OCI-M2 (cell line): ENCODE measurements around the gene EID2.
A peak's percentile ranks its signal among the peaks of the same experiment; 100 is the strongest.

Experiments used
- DNase-seq: peaks from one replicate; lab custom pipeline; 2025; ENCODE audit not compliant: unreplicated experiment; lab: John Stamatoyannopoulos, UW

EID2 gene

GRCh38 chr19:39539165-39539517 is 820 bp downstream of the EID2 start:
- DNase-seq, result no peak

- DNase-seq, result no peak
These were observed 6.2 kb downstream of the EID2 start for GRCh38 chr19:39533791-39534190.

- no peak for DNase-seq
These were observed 6.9 kb downstream of the EID2 start for GRCh38 chr19:39533003-39533512.

- DNase-seq, result peak; percentile 99
These were observed 7.5 kb downstream of the EID2 start, which contains the start of gene EID2B for GRCh38 chr19:39532233-39533002. Gene EID2B, minus strand, starts transcription at chr19:39532852. Its CDS starts 50 bp downstream, at chr19:39532802.

- no peak for DNase-seq
These were observed 8.1 kb downstream of the EID2 start for GRCh38 chr19:39531834-39532232.

- no peak for DNase-seq
These were observed 14.8 kb downstream of the EID2 start for GRCh38 chr19:39525205-39525604.

GRCh38 chr19:39524495-39524894 is 15.5 kb downstream of the EID2 start:
- no peak for DNase-seq

- DNase-seq, result no peak
These were observed 19.1 kb downstream of the EID2 start for GRCh38 chr19:39520541-39521484.

- no peak for DNase-seq
These were observed 21.0 kb downstream of the EID2 start for GRCh38 chr19:39518975-39519374.

GRCh38 chr19:39518458-39518857 is 21.5 kb downstream of the EID2 start:
- DNase-seq, result no peak

GRCh38 chr19:39517432-39517831 is 22.5 kb downstream of the EID2 start:
- DNase-seq, result no peak

- DNase-seq, result no peak
These were observed 23.7 kb downstream of the EID2 start for GRCh38 chr19:39516270-39516669.

GRCh38 chr19:39515551-39516191 is 24.3 kb downstream of the EID2 start:
- DNase-seq, result no peak

- no peak for DNase-seq
These were observed 25.0 kb downstream of the EID2 start, which contains the start of gene SELENOV for GRCh38 chr19:39514840-39515550. Gene SELENOV, plus strand, starts transcription at chr19:39515139. Its CDS starts 74 bp downstream, at chr19:39515213.

- no peak for DNase-seq
These were observed 27.0 kb downstream of the EID2 start for GRCh38 chr19:39512988-39513387.

- DNase-seq, result no peak
These were observed 30.7 kb downstream of the EID2 start for GRCh38 chr19:39509233-39509632.

- DNase-seq, result no peak
These were observed 31.3 kb downstream of the EID2 start for GRCh38 chr19:39508629-39509028.

- no peak for DNase-seq
These were observed 32.1 kb downstream of the EID2 start for GRCh38 chr19:39507715-39508364.

GRCh38 chr19:39506944-39507714 is 32.8 kb downstream of the EID2 start:
- no peak for DNase-seq
